Hematopoietic multipotent progenitor cell treated with erythropoietin and hydrocortisone succinate and interleukin-3 and kit ligand, for 8 days (in vitro differentiated cells): ENCODE measurements around the gene TTLL8.

Experiments used
- DNase-seq: peaks from one replicate; pipeline ENCODE4 v3.0.0-alpha.2; 2015

Gene TTLL8

GRCh38 chr22:50016988-50017700 is 41.0 kb downstream of the TTLL8 start:
- DNase-seq: no peak

DNA sequence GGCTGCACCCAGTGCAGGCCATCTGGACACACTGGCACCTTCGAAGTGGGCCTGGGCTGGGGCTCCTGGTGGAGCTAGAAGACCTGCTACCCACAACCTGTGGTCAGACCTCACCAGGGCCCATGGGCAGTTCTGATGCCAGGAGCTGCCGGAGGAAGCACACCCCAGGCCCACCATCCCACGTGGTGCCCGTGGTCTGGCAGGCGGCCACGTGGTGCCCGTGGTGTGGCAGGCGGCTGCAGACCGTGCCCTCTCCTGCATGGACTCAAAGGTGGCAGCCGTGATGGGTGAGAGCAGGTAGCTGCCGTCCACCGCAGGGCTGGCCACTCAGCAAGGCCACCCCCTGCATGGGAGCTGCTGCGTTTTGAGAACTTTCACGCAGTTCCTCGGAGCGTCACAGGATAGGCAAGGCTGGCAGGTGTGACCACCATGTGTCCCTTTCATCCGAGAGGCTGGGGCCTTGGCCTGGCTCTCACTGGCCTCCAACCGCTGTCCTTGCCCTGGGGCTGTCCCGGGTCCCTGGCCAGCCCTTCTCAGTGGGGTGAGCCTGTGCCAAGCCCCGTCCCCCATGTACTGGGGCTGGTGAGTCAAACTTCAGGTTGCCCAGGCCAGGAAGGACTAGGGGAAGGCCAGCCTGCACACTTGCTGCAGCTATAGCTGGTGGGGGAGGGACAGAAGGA is 41.6 kb downstream of the TTLL8 start:
- DNase-seq: no peak

DNA sequence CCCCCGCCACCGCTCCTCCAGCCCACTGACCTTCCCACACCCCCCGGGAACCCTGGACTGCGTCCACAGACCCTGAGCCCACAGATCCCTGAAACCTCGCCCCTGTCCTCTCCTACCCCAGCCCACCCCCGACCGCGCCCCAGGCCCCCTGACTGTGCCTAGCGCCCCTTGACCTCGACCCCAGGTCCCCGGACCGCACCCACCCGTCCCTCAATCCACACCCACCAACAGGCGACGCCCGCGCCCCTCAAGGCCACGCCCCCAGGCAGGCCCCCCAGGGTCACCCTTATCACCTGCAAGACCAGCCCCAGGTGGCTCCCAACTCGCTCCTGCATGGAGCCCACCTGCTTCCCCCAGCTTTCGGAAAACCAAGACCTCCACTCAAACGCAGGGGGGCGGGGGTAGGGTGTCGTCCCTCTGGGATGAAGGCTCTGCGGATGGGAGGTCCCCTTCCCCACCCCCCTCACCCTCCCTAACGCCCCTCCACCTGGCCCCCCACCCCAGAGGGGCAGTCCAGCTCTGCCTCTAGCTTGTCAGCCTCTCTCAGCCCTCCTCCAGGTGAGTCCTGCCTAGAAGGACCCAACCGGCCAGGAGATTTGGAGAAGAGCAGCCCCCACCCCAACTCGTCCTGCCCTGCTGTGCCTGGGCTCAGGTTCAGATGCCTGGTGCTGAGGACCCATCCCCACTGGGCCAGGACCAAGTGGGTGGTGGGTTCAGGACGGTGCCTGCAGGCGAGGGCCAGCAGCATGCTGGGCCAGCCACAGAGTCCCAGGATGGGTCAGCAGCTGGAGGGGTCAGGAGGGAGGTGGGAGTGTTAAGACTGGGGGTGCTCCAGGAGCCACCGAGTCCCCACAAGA is 42.4 kb downstream of the TTLL8 start:
- DNase-seq: no peak

GRCh38 chr22:50014655-50015401 is 43.3 kb downstream of the TTLL8 start:
- DNase-seq: no peak

GRCh38 chr22:50014053-50014501 is 44.0 kb downstream of the TTLL8 start:
- DNase-seq: no peak

- no peak for DNase-seq
These were observed 45.6 kb downstream of the TTLL8 start, which contains the start of gene IL17REL for GRCh38 chr22:50012211-50013181. Gene IL17REL (minus strand): TSS chr22:50012765. CDS start chr22:50012646, 119 bp downstream.

GRCh38 chr22:50011447-50012210 is 46.5 kb downstream of the TTLL8 start:
- no peak for DNase-seq

DNA sequence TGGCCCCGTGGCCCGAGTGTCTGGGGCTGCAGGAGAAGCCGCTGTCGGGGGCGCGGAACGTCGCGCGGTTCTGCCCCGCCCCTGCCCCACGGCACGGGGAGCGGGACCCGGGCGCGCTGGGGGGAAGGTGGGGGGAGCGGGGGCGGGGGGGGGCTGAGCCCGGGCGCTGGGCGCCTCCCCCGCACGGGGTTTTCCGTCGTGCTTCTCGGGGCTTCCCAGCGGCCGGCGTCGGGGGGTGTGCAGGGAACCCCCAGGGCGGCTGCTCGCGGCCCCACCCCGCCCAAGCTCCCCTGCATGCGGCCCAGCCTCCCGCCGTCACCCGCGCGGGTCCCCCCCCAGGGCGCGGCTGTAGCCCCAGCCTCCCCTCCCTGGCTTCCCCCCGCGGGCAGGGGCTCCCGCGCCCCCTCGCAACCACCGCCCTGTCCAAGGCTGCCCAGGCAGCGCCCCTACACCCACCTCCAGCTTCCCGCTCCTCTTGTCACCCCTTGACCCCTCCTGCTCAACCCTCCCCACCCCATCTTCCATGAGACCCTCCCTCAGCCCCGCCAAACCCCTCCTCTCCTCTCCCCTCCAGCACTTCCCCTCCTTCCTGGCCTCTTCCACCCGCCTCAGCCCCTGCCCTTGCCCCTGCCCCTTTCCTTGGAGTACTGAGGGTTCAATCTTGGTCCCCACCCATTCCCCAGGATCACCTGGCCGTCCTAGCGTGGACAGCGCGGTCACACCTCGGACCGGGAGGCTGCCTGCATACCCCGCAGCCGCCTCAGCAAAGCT is 47.2 kb downstream of the TTLL8 start:
- DNase-seq: no peak

- no peak for DNase-seq
These were observed 48.1 kb downstream of the TTLL8 start for GRCh38 chr22:50009765-50010675.

- no peak for DNase-seq
These were observed 48.8 kb downstream of the TTLL8 start for GRCh38 chr22:50009251-50009650.

- DNase-seq: no peak
These were observed 49.7 kb downstream of the TTLL8 start for GRCh38 chr22:50008151-50009040.

DNA sequence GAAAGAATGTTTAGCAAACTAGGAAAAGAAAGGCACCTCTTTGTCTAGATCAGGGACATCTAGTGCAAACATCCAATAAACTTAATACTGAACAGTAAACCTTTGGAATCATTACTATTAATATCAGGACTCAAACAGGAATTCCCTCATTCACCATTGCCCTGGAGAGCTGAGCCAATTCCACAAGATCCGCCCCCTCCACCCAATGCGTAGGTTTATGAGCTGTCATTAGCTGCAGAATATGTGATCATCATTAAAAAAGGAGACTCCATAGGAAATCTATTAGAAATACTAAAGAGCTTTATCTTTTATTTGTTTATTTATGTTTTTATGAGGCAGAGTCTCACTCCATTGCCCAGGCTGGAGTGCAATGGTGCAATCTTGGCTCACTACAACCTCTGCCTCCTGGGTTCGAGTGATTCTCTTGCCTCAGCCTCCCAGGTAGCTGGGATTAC is 51.0 kb downstream of the TTLL8 start:
- DNase-seq: no peak

DNA sequence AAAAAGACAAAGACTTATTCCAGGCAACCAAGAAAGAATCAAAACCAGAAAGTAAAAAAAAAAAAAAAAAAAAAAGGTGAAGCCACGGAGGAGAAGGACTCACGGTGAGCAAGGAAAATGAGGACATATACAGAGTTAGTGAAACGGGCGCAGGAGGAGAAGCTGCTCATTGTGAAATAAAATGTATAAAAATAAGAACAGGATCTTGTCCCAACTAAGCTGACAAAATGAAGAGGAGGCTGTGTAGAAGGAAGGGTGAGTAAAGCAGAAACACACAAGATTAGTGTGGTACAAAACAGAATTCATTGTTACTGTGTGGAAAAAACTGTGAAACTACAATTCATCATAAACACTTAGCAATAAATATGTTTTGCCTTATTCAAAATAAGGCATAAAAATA is 53.2 kb downstream of the TTLL8 start:
- no peak for DNase-seq

DNA sequence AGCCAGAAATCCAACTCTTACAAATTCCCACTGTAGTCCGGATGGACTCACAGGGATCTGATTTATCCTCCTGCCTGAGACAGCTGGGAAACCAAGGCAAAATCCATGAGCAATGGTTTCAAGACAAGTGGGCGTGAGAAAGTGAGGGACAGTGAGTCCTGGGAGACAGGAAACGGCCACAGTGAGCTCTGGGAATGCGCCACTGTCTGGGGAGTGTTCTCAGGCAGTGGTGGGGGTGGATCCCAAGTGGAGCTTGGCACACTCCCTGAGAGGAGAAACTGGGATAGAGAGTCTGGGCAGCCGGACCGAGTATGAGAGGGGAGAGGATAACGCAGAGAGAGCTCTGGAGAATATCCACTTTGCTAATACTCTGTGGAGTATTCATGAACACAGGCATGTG is 55.3 kb downstream of the TTLL8 start:
- no peak for DNase-seq

DNA sequence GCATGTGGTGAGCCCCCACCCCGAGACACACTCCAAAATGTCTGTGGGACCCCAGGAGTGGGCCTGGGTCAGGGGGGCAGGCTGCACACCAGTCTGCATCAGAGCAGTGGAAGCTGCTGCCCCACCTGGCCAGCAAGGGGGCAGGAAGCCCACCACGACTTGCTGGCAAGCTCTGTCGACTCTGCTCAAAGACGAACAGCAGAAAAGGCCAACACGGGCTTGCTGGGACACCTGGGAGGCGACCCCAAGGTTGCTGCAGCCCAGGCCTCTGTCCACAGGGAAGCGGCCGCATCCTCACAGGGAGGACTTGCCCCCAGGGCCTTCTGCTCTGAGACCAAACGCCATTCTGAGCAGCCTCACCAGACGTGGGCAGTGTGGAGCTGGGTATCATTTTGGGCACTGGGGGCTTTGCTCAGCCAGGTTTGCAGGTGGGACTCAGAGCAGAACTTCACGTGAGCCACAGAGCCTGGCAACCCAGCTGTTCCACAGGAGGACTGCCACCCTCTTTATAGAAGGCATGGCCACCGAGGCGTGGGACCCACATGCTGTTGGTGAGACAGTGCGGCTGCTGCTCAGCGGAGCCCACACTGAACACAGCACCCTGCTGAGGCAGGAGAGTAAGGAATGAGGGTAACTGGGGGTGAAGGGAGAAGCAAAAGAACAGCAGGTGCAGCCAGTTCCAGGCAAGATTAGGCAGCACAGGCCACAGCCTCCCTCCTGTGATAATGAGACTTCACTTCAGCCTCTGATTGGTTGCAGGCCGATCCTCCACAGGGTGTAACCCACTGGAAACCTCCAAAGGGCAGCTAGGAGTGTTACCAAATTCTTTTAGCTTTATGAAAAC is 56.5 kb downstream of the TTLL8 start:
- peak; percentile 91 for DNase-seq

DNA sequence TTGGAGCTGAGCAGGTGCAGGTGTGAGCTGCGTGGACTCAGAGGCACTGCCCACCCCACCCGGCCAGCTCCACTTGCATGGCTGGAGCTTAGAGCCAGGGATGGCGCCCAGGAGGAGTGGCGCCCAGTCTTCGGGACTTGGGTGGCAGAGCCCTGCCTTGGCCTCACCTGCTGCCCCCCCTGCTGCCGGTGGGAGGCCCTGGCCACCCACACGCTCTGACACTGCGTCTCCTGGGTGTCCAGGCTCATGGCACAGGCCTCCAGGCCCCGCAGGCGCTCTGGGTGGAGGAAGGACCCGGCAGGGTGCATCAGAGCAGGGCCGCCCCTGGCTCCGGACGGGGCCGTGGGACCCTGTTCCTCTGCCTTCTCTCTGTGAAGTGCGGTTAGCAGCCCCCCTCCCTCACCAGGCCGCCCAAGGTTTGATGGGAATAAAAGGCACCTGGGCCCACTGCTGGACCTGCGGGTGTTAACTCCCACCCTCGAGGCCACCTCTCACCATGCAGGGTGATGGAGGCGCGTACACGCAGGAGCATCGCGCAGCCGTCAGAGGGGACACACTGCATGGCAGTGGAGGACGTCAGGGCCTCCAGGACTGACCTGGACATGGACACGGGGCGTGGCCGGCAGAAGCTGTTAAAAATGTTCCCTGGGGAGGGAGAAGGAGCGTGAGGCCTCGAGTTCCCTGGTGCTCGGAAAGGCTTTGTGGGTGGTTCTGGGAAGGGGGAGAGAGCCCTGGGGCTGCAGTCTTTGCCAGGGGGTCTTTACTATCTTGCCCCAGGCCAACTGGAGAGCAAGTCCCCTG is 57.3 kb downstream of the TTLL8 start:
- no peak for DNase-seq
